ENCODE results near the gene EIF2S1.
A peak's percentile ranks its signal among the peaks of the same experiment; 100 is the strongest.
"Not testable (repeated sequence)": the region's sequence is repeated elsewhere in the genome, so short reads cannot be mapped to it uniquely, and the experiment has no call there.

EIF2S1 gene

GRCh38 chr14:67413806-67414769, 54.0 kb downstream of the EIF2S1 start:
- no peak for DNase-seq

DNA sequence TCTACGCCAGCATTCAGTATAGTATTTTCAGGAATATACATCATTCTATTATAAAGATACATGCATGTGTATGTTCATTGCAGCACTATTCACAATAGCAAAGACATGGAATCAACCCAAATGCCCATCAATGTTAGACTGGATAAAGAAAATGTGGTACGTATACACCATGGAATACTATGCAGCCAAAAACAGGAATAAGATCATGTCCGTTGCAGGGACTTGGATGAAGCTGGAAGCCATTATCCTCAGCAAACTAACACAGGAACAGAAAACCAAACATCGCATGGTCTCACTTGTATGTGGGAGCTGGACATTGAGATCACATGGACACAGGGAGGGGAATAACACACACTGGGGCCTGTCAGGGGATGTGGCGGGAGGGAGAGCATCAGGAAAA, 55.5 kb downstream of the EIF2S1 start:
- not testable (repeated sequence) for DNase-seq

GRCh38 chr14:67416085-67416484, 56.0 kb downstream of the EIF2S1 start:
- no peak for DNase-seq

- DNase-seq: no peak
These were observed 56.7 kb downstream of the EIF2S1 start for GRCh38 chr14:67416810-67417209.

DNA sequence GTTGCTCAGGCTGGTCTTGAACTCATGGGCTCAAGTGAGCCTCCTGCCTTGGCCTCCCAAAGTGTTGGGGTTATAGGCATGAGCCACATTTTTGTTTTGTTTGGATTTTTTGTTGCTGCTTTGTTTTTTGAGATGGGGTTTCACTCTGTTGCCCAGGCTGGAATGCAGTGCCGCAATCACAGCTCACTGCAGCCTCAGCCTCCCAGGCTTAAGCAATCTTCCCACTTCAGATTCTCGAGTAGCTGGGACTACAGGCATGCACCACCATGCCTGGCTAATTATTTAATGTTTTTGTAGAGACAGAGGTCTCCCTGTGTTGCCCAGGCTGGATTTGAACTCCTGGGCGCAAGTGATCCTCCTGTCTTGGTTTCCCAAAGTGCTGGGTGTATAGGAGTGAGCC, 57.5 kb downstream of the EIF2S1 start:
- no peak for DNase-seq

DNA sequence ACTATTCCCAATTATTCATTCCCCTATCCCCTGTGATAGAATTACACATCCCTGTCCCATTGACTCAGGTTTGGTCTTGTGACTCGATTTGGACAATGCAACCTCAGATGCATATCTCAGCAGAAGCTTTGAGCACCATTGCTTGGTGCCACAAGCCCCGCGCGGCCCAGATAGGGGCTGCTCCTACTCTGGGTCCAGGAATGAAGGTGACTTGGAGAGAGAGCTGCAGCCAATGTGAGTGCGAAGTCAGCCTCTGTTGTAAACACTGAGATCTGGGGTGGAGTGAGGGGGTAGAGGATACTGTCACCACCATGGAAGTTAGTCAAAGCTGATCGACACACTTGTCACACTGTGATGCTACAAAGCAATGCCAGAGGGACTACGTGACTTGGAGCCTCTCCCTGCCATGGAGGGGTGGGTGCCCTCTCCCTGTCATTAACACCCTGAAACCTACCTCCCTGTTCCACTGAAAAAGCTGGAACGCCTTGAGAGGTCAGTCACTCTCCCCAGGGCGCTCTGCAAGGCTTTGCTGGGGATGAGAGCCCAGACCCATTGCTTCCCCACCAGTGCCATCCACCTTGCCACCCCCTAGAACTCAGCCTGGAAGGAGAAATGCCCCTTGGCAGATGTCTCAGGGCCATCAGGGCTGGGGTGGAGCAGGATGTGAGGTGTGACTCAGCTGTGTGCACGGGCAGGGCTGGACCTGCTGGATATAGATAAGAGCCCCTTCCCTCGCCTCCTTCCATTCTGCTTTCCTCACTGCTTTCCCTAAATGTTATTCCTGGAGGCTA, 58.5 kb downstream of the EIF2S1 start:
- DNase-seq: no peak

GRCh38 chr14:67420102-67420739, 60.1 kb downstream of the EIF2S1 start:
- no peak for DNase-seq

DNA sequence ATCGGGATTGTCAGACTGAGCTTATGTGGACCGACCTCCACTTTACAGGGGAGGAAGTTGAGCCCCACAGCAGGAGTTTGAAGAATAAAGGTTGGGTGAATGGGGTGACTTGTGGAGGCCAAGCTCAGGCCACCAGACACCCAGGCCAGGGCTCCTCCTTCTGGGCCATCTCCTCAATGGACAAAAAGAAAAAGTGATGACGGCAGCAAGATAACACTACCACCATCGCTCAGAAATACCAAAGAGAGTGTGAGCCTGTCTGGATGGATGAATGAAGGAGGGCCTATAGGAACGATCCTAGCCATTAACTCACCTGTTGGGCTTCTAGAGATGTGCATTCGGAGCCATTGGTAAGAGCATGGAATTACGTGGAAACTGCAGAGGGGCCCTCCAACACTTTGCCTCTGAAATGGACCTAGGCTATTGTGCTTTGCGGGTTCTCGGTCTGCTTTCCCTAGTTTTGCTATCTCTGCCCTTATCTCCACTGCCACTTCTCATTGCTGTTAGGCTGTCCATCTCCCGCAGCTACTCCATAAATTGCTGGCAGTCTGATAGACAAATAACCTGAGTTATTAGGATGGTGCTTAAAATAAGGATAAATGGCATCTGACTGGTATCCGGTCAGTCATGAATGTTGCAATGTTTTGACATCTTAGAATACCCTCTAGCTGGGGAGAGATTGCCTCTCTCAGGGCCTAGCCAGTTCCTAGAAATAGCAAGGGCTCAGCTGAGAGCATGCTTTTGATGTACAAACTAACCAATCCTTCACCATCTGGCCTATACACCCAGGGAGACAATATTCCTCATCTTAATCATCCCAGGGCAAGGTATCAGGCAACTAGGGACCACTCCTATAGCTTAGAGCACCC, 61.5 kb downstream of the EIF2S1 start:
- DNase-seq: no peak

- DNase-seq: no peak
These were observed 63.3 kb downstream of the EIF2S1 start for GRCh38 chr14:67423424-67423823.

GRCh38 chr14:67424539-67424938, 64.4 kb downstream of the EIF2S1 start:
- no peak for DNase-seq

- DNase-seq: no peak
These were observed 65.5 kb downstream of the EIF2S1 start for GRCh38 chr14:67425608-67426007.

GRCh38 chr14:67426161-67426560, 66.0 kb downstream of the EIF2S1 start:
- no peak for DNase-seq

DNA sequence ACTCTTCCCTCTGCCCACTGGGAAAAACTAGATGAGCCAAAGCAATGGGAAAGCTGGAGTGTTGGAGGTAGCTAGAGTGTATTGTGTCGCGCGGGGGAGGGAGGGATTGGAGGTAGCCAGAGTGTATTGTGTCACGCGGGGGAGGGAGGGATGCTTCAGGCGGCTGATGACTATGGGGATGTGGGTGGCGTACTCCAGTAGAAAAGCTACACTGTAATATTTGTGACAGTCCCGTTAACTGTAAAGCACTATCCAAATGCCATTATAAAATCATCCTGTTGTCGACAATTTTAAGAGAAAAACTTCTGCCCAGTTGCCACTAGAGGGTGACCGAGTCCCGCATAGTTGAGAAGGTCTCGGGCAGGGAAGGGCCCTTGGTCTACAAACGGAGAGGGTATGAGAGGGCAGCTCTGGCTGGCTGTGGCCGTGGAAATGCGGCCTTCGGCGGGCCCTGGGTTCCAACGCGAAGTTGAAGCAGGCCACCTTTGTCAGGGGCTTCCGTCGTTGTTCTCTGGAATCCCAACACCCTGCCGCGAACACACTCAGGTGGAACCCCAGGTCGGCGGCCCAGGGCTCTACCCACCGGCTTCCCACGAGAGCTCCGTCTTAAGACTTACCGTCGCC, 67.0 kb downstream of the EIF2S1 start:
- peak; percentile 72 for DNase-seq

DNA sequence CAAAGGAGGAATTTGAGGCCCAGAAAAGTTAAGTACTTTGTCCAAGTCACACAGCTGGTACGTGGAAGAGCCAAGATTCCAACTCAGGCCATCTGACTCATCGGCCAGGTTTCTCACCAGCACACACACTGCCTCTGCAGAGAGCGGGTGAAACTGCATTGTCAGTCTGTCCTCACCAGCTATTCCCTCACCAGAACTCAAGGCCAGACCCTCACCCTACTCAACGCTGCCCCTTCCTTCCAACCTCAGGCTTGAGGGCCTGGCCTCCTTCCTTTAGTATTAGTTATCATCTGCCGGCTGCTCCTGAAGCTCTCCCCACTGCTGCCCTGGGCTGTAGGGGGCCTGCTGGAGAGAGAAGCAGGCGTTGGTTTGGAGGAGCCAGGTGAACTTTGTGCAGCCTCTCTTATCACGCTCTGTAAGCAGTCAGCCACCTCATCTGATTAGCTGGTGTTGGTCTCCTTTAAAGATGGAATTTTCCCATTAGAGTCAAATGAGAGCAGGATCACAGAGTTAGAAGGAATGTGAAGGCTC, 68.4 kb downstream of the EIF2S1 start:
- no peak for DNase-seq

DNA sequence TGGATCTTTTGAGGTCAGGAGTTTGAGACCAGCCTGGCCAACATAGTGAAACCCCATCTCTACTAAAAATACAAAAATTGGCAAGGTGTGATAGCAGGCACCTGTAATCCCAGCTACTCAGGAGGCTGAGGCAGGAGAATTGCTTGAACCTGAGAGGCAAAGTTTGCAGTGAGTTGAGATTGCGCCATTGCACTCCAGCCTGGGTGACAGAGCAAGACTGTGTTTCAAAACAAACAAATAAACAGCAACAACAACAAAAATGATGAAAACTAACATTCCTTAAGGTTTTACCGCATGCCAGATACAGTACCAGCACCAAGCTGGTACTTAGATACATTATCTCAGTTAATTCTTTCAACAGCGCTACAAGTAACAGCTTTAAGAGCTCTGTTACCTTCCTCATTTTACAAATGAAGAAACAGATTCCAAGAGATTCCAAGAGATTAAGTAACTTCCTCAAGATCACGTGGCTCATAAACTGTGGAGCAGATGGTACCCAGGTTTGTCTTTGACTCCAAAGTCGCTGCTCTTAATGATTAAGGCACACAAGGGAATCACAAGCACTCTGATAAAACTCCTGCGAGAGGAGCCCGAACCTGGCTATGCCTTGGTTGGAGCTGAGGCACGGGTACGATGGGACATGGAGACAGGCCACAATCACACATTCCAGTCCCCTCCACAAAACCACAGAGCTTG, 69.5 kb downstream of the EIF2S1 start:
- no peak for DNase-seq

GRCh38 chr14:67432050-67432564, 72.0 kb downstream of the EIF2S1 start:
- DNase-seq: no peak

- DNase-seq: no peak
These were observed 75.5 kb downstream of the EIF2S1 start for GRCh38 chr14:67435603-67436002.
